HT-29 (cell line): ENCODE results near the gene KCNJ8. TPM values are rescaled to one million over a fixed set of nuclear protein-coding genes. Genes with fewer than 3 reads are reported as not detected.

Experiments used
- DNase-seq: peaks from one replicate; pipeline ENCODE4 v3.0.0-alpha.2; 2015; ENCODE audit warnings: low spot score
- total RNA-seq: library from RNA; depleted of rRNA; stranded (reverse); fragments of >200 nt; shearing (Covaris generic); gene quantifications from 2 replicates; pipeline ENCODE4 v1.2.3, GENCODE V29; 2014; rRNA removed

The KCNJ8 gene
- total RNA-seq, 1 experiment from 2014 or later: not detected

DNA sequence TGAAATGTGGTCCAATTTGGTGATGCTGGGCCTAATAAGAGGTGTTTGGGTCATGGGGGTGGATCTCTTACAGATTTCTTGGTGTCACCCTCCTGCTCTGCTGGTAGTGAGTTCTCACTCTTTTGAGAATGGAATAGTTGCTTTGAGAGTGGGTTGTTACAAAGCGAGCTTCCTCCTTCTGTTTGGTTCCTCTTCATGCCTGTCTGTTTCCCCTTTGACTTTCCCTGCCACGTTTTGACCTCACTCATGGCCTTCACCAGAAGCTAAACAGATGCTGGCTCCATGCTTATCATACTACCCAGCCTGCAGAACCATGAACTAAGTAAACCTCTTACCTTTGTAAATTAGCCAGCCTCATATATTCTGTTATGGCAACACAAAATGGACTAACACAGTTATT, 59.1 kb downstream of the KCNJ8 start:
- no peak for DNase-seq

Other genes starting within 250 kb of the KCNJ8 start
- gene SPX, start 248.4 kb downstream of the KCNJ8 start, total RNA-seq: not detected in 2 replicates
- gene GYS2, start 169.9 kb downstream of the KCNJ8 start, total RNA-seq: not detected in 2 replicates
- gene LDHB, start 116.9 kb downstream of the KCNJ8 start, total RNA-seq: 826 and 874 TPM in 2 replicates
- not detected in 2 replicates for gene ABCC9, start 166.7 kb upstream of the KCNJ8 start, total RNA-seq